GM21526 (cell line): ENCODE data around the gene DNAJB8.

Experiments used
- ATAC-seq: cut with Tn5 transposase; IDR thresholded peaks from one replicate; pipeline ENCODE4 v1.9.1; 2021; ENCODE audit warnings: moderate library complexity; ENCODE audit not compliant: unreplicated experiment, low FRiP score

DNAJB8 gene

DNA sequence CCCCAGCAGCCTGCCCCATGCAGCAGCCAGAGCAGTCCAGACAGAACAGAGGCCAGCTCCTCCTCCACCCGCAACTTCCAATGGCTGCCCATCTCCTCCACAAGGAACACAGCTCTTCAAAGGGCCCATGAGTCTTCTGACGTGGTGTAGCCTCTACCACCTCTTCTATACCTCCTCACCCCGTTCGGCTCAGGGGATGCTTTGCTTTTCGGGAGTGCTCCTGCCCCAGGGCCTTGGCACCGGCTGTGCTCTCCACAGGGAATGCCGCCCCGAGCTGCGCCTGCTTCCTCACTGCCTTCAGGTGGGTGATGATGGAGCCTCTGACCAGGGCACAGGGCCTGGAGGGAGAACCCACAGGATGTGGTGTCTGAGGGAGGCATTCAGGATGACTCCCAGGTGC, 14.6 kb downstream of the DNAJB8 start:
- no peak for ATAC-seq

DNA sequence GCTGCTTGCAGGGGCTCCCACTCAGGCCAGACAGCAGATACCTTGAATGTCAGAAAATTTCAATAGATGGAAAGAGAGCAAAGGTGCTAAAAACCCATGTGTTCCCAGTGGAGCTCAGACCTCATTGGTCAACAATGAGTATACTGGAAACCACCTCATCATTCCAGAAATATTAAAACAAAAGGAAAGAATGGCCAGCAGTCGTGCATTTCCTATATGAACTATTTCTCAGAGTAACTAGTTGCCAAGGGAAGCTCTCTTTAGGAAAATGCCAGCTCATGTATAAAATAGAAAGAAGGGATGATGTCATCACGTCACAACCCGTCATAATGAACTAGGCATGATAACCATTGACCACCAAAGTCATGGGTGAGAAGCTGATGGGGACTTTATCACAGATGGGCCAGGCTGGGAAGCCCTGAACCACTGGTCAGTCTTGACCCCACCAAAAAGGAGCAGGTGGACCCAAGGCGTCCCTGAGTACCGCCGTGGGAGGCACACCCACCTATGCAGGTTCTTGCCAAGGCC, 17.5 kb downstream of the DNAJB8 start:
- ATAC-seq = no peak

DNA sequence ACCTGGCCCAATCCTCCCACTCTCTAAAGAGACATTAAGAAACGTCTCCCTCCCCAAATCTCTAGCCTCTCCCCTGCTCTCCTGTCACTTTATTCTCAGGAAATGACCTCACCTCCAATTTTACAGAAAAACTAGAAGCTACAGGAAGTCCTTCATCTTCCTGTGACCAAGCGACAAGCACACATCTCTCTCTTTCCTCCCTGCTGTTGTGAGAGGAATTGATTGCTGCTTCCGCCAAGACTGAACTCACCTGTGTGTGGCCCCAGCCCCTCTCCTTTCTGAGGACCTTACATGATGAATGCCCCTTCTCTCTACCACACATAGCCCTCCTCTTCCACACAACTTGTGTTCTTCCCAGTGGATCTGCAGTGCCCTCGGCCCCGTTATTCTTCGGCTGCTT, 18.2 kb downstream of the DNAJB8 start:
- ATAC-seq = no peak

DNA sequence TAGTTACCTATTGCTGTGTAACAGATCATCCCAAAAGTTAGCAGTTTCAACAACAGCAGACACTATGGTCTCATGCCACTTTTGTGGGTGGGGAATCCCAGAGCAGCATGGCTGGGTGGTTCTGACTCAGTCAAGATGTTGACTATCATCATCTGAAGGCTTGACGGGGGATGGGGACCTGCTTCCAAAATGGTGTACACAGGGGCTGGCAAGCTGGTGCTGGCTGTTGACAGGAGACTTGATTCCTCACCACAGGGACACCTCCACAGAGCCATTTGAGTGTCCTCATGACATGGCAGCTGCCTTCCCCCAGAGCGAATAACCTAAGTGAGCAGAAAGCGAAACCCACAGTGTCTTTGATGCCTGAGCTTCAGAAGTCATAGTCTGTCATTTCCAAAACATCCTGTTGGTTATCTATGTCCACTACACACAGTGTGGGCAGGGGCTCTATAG, 19.1 kb downstream of the DNAJB8 start:
- no peak for ATAC-seq

DNA sequence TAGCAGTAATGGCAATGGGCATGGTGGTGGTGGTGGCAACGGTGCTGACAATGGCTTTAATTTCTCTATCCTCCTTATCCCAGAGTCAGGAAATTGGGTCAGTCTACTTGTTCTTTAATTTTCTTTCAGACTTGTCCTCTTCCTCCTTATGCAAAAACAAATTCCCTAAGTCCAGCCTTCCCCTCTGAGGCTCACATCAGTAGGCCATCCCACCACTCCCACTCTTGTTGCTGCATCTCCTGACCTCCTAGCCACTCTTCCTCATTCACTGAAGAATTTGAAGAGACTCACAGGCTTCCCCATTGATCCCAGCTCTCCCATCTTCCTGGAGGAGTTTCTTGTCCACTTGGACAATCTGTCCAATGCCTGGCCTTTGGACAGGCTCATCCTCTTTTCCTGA, 19.9 kb downstream of the DNAJB8 start:
- no peak for ATAC-seq

DNA sequence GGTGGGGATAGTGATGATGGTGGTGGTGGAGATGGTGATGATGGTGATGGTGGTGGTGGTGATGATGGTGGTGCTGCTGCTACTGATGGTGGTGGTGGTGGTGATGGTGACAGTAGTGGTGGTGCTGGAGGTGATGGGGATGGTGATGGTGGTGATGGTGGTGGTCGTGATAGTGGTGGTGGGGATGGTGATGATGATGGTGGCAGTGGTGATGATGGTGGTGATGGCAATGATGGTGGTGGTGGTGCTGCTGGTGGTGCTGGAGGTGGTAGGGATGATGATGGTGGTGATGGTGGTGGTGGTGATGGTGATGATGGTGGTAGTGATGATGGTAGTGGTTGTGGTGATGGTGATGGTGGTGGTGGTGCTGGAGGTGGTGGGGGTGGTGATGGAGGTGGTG, 21.3 kb downstream of the DNAJB8 start:
- no peak for ATAC-seq

DNA sequence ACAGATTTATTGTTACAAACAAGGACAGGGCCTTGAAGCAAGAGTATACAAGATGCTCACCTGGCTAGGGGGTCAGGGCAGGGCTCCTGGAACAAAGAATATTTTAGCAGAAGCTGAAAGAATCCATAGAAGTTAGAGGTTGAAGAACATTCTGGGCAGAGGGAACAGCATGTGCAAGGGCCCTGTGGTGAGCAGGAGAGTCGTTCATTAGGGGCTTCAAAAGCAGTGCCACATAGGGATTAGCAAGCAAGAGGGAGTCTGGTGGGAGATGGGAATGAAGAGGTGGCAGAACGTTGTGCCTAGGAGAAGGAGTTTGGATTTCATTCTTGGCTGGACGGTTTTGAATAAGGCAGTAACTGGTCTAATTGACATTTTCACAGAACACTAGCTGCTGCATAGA, 22.9 kb downstream of the DNAJB8 start:
- no peak for ATAC-seq

DNA sequence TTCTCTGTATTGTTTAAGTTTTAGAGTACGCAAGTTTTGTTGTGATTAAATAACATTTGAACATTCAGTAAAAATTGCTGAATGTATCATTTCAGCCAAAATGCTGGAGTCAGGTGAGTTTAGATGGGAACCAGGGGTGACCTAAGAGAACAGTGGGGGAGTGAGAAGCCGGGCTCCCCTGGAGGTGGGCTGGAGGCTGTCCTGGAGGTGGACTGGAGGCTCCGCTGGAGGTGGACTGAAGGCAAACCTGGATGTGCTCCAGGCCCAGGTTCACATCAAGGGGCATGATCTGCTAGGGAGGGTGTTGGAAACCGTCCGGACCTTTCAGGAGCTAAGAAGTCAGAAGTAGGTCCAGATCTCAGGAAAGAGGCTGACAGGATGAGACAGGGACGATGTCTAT, 23.7 kb downstream of the DNAJB8 start:
- ATAC-seq = no peak

DNA sequence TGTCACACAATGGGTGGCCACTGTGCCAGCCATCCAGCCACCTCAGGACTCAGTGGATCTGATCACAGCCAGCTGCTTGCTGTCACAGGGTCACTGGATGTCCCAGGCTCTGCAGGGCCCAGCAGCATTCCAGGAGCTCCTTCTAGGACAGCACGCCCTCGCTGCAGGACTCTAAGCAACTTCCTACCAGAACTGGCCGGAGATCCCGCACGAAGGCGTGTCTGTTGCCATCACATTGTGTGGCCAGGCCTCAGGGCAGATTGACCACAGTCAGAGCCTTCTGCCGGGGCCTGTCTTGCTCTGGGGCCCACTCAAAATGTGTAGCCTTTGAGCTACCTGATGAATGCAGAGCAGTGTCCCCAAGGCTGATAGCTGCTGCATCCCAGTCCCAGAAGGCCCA, 24.6 kb downstream of the DNAJB8 start:
- no peak for ATAC-seq

DNA sequence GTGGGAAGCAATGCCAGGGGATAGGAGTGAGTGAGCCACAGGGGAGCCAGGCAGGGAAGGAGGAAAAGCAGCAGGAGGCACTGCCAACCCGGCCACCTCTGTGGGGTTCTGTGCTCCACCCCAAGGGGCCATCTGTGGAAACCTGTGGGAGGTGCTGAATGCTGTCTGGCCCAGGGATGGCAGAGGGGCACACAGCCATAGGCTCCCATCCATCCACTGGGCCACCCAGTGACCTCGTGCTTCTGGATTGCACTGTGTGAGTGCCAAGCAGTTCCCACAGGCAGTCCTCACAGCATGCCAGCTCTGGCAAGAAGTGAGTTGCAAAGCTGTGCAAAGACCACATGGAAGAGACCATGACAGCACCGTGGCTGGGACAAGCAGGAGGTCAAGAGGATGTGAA, 27.5 kb downstream of the DNAJB8 start:
- no peak for ATAC-seq

DNA sequence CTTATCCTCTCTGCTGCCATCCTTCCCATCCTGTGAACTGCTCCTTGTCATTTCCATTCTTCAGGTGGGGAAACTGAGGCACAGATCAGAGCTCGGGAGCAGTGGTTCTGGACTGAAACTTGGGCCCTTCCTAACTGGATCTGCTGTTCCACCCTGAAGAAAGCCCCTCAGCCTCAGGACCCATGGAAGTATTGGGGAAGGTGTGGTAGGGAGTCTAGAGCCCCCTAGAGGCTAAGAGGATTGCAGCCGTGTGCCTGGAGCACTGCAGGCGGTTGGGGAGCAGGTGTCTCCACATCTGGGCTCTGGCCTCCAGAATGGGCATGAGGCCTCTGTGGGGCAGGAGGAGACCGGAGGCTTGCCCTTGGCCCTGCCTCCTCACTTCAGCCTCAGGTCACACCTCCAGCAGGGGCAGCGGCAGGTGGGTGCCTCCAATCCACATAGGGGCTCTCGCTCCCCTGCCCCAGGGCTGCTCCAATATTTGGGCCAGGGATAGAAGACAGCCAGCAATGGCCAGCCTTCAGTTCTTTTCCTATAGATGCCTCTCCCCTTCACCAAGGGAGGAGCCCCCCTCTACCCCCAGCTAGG, 28.1 kb downstream of the DNAJB8 start:
- ATAC-seq = no peak

DNA sequence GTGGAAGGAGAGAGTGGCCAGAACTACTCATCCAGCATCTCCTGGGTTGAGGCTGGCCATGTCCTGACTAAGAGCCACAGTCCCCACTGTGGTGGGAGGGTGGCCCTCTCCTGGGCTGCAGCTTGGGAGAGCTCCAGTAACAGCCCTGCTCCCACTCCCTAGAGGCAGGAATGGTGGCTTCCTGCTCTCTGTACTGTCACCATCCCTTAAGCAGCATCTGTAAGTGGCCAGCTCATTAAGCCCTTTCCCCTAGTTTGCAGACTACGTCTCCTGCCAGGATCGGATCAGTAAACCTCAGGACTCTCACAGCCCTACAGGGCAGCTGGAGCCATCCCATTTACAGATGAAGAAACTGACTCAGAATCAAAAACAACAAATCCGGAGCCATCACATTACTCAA, 30.5 kb downstream of the DNAJB8 start:
- no peak for ATAC-seq

DNA sequence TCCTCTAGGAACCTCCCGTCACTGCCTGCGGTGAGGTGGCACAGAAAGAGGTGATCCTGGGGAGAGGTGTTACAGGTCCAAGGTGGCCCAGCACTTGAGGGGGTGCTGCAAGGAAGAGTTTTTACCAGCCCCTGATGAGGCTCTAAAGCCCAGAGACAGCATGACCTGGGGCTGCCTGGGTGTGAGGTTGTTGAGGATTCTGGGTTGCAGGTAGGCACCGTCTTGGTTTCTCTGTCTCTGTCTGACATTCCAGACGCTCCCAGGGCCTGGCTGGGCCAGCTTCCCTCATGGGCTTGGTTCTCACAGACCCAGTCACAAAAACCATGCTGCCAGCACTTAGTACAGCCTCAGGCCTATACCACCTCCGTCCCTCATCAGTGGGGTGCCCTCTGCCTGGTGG, 31.1 kb downstream of the DNAJB8 start:
- ATAC-seq = no peak

DNA sequence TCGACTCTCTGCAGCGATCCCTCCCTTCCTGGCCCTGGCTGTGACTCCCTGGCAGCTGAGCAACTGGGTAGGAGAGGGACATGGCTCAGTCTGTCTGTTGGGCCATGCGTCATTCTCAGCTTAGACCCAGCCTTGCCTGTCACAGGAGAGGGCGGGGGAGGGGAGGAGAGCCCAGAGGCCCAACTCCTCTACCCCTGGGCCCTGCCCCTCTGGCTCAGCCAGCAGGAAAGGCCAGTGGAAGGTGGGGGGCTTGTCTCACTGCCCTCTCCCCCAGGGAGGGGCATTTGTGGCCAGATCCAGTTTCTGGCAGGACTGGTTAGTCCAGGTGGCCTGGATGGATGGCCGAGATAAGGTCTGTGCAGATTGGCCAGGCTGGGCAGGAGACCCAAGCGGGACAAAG, 31.6 kb downstream of the DNAJB8 start:
- ATAC-seq = no peak

DNA sequence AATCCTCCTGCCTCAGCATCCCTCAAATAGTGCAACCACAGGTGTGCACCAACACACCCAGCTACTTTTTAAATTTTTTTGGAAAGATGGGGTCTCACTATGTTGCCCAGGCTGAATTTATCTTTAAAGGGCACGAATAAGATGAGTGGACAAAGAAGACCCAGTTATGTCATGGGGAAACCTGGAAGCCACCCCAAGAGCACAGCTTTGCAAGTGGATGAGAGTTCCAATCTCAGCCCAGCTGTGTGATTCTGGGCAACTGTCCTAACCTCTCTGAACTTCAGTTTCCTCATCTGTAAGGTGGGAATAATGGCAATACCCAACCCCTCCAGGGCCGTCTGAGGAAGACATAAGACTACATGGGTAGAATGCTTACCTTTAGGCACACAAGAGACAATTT, 32.2 kb downstream of the DNAJB8 start:
- no peak for ATAC-seq

DNA sequence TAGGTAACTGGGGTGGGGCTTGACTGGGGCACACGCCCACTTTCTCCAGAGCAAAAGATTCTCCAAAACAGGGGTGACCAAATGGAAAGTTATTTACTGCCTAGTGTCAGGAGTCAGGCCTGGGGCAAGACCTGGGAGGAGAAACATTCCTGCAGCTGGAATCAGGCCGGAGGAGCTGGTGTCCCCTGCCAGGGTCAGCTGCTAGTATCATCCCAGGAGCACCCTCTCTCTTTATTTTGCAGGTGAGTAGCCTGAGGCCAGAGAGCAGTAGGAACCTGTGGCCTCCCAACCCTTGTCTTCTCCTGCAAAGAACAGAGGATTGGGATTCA, 32.9 kb downstream of the DNAJB8 start:
- no peak for ATAC-seq

DNA sequence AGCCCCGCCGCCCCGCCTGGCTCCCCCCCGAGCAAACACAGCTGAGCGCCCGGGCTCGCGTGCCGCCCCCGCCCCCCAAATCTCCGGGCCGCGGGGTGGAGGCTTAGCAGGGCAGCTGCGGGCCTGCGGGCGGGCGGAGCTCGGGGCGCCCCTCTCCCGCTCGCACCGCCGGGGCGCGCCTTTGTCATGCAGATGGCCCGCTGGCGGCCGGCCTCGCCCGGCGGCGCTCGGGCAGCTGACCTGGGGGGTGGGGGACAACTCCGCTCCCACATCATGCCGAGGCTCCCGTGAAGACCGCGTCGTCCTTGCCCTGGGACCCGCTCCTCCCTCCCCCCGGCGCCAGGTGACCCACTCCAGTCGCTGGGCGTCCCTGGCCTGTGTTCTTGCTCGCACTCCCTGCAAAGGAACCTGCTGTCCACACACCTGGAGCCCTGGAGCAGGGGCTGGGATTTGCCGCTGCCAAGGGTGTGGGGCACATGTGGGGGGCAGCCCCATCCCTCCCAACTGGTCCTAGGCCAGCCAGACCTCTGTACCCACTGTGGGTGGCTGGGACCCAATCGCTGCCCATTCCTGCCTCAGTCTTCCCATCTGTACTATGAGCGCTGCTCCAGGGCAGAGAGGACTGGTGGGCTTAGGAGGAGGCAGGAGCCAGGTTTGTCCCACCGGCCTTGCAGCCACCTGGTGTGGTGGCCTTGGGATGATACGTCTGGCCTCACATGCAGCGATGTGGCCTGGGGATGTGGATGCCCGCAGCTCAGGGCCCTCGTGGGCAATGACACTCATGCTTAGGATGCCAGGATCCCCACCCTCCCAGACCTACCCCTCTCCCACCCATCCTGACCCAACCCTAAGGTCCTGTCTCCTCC, 33.5 kb downstream of the DNAJB8 start:
- ATAC-seq = no peak

DNA sequence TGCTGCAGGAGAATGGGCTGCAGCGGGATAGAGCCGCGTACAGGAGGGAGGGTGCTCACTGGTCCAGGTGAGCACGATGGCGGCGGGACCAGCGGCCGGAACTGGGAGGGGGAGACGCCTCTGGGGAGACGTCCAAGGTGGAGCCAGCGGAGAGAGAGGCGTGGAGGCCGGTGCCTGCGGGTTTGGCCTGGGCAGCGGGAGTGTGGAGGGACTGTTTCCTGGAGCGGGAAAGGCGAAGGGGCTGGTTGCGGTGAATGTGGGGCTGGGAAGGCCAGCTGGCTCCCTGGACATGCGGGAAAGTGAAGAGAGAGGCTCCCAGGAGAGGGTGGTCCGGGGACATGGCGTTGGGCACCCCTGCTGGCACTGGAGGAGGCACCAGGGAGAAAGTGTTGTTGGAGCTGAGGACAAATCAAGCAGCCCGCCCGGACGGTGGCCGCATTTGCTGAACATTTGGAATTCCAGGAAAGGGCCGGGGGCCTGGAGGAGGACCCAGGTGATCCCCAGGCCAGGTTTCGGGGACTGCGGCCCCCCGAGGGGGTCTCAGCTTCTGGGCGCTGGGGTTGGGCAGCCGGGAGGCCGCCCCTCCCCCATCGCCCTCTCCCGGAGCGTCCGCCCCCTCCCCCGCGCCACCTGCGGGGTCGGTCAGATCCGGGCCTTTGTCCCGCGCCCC, 34.3 kb downstream of the DNAJB8 start:
- ATAC-seq = no peak

DNA sequence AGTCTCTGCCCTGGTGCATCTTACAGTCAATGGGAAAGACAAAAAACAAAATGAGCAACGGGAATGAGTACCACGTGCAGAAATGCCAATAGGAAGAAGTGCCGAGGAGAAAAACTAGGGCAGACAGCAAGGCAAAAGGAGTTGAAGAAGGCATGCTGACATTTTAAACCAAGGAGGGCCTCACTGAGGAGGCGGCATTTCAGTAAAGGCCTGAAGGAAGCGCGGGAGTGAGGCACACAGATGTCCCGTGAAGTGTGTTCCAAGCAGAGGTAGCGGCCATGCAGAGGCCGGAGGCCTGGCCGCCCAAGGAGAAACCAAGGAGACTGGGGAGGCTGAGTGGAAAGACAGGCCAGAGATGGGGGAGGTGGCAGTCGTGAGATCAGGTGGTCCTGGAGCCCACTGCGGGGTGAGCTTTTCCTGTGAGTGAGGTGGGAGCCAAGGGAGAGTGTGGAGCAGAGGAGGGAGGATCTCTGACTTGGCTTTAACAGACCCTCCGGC, 34.8 kb downstream of the DNAJB8 start:
- no peak for ATAC-seq

DNA sequence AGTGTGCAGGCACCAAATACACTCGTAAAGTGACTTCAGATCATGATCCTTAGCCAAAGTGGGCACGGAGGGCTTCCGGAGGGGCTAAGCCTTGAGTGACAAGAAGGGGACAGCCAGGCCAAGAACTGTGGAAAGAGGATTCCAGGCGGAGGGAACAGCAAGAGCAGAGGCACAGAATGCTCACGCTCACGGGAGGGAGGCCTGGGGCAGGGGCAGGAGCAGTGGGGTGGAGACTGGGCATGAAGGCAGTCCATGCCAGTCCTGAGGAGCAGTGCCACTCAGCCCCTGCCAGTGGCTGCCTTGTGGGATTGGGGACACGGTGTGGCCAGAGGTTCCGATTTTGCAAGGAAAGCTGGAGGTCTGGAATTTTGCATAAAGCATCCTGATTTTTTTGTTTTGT, 36.0 kb downstream of the DNAJB8 start:
- no peak for ATAC-seq

DNA sequence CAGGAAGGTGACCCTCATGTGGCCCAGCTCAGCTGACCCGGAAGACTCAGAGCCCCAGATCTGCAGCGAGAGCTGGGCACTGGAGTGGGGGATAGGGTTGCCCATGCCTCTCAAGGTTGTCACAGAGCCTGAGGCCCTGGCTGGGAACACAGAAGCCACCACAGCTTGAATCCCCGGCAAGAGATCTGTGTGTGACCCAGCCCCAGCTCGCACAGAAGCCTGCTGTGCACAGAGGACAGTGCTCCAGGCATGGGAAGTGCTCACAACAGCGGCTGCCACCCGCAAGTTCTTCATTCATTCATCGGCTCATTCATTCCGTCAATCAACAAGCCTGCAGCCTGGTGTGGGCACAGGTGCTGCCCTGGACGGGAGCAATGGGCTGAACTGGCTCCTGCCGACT, 36.4 kb downstream of the DNAJB8 start:
- no peak for ATAC-seq
